HCT116 (cell line): Measurements from ENCODE around the gene RPS15A.

Experiments
- POLR2A ChIP-seq: IDR thresholded peaks from 2 replicates; pipeline ENCODE4 v1.7.0; 2011; ENCODE audit warnings: borderline replicate concordance; ENCODE audit not compliant: insufficient read depth, insufficient read length; ENCODE audit errors: extremely low read depth
- RAD21 ChIP-seq: IDR thresholded peaks from 2 replicates; pipeline ENCODE4 v1.6.1; 2012; ENCODE audit warnings: low read depth, mild to moderate bottlenecking

DNA sequence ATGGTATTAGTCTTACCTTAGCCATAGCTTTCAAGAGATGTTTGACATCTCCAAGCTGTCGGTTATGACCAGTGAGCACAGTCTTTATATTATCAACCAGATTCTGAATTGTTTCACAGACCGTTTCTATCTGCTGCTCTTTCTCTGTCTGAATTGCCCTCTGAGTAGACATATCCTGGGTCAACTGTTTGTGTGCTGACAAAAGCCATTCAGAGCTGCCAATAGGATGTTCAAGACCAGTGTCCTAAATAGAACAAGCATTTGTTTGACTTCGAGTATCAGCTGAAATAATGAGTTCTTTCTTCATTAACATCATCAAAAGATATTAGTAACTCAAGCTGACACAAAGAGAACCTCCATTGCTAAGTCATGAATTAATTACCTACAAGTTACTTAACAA, 26.2 kb upstream of the RPS15A start:
- TF ChIP-seq POLR2A: no peak
- TF ChIP-seq RAD21: no peak
